Measurements from ENCODE around the gene APOBEC2.

- no peak for TF ChIP-seq YY1 (IDR thresholded peaks at IDR 0.05; ENCODE audit: insufficient read depth, insufficient read length)
- TF ChIP-seq ZNF274 (IDR thresholded peaks at IDR 0.05; ENCODE audit: low read depth, low read length) = no peak
These were observed 11.8 kb downstream of the APOBEC2 start for GRCh38 chr6:41064841-41065240.
